ENCODE measurements around the gene ACSS1. TPM values are rescaled to one million over a fixed set of nuclear protein-coding genes. Genes with fewer than 3 reads are reported as not detected.

ACSS1 gene
- total RNA-seq, 1 experiment from 2014 or later, result 1.5 TPM

DNA sequence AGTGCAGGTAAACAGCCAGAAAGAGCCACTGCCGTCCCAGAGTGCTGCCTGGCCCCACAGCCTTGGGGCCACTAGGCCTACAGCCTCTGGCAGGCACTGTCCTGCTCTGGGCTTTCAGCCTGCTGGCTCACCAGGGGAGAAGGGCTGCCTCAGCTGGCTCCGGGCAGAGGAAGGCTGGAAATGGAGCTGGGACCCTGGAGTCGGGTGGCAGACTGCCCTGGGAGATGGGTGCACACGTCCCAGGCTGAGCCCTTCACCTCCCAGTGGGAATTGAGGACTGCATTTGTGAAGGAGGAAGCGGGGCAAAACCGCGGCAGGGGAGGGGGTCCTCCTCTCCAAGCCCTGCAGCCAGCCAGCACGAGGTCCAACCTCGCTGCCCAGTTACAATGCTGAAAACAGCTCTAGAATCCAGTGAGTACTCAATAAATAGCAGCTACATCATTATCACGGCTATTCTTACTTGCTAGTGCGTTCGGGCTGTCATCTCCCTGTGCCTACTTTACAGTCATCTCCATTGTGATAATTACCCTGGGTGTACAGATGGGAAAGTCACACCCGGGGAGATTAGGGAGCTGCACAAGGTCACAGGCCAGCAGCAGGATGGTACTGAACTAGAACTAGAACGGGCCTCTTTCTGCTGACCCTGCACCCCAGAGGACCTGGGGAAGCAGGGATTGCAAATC, 13.1 kb downstream of the ACSS1 start:
- no peak overlapping the region for H3K4me3 Mint-ChIP-seq
- DNase-seq (ENCODE audit: low spot score) (no peak), ATAC-seq (no peak)
- no peaks in the 10 kb centered on the region for H3K36me3 Mint-ChIP-seq
- no peaks in the 10 kb centered on the region for H3K4me1 Mint-ChIP-seq
- ChIA-PET CTCF (interaction anchor here (0.5 to 1.2 kb wide), 2 partner anchors 11 to 158 kb away, joined by 3 to 4 read pairs; no protein-coding TSS in a partner anchor), POLR2A (interaction anchor here (0.6 kb wide), 1 partner anchor 677 kb away, joined by 3 read pairs; no protein-coding TSS in a partner anchor)
- H3K9me3 Mint-ChIP-seq, result no peaks in the 10 kb centered on the region
- TF ChIP-seq CBFB (CRISPR knock-in tag; IDR thresholded peaks at IDR 0.05; ENCODE audit: low read depth) (no peak), GABPB1 (CRISPR knock-in tag; IDR thresholded peaks at IDR 0.05) (no peak), NFYB (CRISPR knock-in tag; conservative IDR thresholded peaks at IDR 0.05; ENCODE audit: low read depth) (no peak), NFE2L1 (CRISPR knock-in tag; IDR thresholded peaks at IDR 0.05) (no peak), HMGA2 (CRISPR knock-in tag; IDR thresholded peaks at IDR 0.05) (no peak)
- TF ChIP-seq, protein P1, sequence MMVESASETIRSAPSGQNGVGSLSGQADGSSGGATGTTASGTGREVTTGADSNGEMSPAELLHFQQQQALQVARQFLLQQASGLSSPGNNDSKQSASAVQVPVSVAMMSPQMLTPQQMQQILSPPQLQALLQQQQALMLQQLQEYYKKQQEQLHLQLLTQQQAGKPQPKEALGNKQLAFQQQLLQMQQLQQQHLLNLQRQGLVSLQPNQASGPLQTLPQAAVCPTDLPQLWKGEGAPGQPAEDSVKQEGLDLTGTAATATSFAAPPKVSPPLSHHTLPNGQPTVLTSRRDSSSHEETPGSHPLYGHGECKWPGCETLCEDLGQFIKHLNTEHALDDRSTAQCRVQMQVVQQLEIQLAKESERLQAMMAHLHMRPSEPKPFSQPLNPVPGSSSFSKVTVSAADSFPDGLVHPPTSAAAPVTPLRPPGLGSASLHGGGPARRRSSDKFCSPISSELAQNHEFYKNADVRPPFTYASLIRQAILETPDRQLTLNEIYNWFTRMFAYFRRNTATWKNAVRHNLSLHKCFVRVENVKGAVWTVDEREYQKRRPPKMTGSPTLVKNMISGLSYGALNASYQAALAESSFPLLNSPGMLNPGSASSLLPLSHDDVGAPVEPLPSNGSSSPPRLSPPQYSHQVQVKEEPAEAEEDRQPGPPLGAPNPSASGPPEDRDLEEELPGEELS (CRISPR knock-in tag; IDR thresholded peaks at IDR 0.05), result no peak
- TF ChIP-seq, protein P2, sequence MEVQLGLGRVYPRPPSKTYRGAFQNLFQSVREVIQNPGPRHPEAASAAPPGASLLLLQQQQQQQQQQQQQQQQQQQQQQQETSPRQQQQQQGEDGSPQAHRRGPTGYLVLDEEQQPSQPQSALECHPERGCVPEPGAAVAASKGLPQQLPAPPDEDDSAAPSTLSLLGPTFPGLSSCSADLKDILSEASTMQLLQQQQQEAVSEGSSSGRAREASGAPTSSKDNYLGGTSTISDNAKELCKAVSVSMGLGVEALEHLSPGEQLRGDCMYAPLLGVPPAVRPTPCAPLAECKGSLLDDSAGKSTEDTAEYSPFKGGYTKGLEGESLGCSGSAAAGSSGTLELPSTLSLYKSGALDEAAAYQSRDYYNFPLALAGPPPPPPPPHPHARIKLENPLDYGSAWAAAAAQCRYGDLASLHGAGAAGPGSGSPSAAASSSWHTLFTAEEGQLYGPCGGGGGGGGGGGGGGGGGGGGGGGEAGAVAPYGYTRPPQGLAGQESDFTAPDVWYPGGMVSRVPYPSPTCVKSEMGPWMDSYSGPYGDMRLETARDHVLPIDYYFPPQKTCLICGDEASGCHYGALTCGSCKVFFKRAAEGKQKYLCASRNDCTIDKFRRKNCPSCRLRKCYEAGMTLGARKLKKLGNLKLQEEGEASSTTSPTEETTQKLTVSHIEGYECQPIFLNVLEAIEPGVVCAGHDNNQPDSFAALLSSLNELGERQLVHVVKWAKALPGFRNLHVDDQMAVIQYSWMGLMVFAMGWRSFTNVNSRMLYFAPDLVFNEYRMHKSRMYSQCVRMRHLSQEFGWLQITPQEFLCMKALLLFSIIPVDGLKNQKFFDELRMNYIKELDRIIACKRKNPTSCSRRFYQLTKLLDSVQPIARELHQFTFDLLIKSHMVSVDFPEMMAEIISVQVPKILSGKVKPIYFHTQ (CRISPR knock-in tag; IDR thresholded peaks at IDR 0.05), result no peak
- TF ChIP-seq, protein P3, sequence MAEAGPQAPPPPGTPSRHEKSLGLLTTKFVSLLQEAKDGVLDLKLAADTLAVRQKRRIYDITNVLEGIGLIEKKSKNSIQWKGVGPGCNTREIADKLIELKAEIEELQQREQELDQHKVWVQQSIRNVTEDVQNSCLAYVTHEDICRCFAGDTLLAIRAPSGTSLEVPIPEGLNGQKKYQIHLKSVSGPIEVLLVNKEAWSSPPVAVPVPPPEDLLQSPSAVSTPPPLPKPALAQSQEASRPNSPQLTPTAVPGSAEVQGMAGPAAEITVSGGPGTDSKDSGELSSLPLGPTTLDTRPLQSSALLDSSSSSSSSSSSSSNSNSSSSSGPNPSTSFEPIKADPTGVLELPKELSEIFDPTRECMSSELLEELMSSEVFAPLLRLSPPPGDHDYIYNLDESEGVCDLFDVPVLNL (CRISPR knock-in tag; IDR thresholded peaks at IDR 0.05; ENCODE audit: borderline replicate concordance, low read depth), result no peak
- TF ChIP-seq, protein P4, sequence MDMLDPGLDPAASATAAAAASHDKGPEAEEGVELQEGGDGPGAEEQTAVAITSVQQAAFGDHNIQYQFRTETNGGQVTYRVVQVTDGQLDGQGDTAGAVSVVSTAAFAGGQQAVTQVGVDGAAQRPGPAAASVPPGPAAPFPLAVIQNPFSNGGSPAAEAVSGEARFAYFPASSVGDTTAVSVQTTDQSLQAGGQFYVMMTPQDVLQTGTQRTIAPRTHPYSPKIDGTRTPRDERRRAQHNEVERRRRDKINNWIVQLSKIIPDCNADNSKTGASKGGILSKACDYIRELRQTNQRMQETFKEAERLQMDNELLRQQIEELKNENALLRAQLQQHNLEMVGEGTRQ (CRISPR knock-in tag; IDR thresholded peaks at IDR 0.05), result no peak
- TF ChIP-seq, protein P5, sequence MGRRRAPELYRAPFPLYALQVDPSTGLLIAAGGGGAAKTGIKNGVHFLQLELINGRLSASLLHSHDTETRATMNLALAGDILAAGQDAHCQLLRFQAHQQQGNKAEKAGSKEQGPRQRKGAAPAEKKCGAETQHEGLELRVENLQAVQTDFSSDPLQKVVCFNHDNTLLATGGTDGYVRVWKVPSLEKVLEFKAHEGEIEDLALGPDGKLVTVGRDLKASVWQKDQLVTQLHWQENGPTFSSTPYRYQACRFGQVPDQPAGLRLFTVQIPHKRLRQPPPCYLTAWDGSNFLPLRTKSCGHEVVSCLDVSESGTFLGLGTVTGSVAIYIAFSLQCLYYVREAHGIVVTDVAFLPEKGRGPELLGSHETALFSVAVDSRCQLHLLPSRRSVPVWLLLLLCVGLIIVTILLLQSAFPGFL (CRISPR knock-in tag; IDR thresholded peaks at IDR 0.05; ENCODE audit: borderline replicate concordance), result no peak
- TF ChIP-seq, protein P6, sequence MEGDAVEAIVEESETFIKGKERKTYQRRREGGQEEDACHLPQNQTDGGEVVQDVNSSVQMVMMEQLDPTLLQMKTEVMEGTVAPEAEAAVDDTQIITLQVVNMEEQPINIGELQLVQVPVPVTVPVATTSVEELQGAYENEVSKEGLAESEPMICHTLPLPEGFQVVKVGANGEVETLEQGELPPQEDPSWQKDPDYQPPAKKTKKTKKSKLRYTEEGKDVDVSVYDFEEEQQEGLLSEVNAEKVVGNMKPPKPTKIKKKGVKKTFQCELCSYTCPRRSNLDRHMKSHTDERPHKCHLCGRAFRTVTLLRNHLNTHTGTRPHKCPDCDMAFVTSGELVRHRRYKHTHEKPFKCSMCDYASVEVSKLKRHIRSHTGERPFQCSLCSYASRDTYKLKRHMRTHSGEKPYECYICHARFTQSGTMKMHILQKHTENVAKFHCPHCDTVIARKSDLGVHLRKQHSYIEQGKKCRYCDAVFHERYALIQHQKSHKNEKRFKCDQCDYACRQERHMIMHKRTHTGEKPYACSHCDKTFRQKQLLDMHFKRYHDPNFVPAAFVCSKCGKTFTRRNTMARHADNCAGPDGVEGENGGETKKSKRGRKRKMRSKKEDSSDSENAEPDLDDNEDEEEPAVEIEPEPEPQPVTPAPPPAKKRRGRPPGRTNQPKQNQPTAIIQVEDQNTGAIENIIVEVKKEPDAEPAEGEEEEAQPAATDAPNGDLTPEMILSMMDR (IDR thresholded peaks at IDR 0.05), result no peak
- H3K27me3 Mint-ChIP-seq (ENCODE audit: low read depth), result no peaks in the 10 kb centered on the region
- H3K27ac Mint-ChIP-seq, result no peak overlapping the region

DNA sequence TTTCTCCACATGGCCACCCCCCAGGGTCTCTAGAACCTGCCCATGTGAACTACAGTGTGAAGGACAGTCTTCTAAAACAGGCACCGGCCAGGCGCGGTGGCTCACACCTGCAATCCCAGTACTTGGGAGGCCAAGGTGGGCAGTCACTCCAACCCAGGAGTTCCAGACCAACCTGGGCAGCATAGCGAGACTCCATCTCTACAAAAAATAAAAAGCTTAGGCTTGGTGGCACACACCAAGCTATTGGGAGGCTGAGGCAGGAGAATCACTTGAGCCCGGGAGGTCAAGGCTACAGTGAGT, 13.7 kb downstream of the ACSS1 start:
- Mint-ChIP-seq H3K4me3 (no peak overlapping the region), H3K36me3 (no peaks in the 10 kb centered on the region), H3K27ac (no peak overlapping the region), H3K4me1 (no peaks in the 10 kb centered on the region), H3K9me3 (no peaks in the 10 kb centered on the region), H3K27me3 (ENCODE audit: low read depth) (no peaks in the 10 kb centered on the region; the same call in 1 of the 2 replicates)
- ATAC-seq (no peak), DNase-seq (ENCODE audit: low spot score) (no peak)
- POLR2A ChIA-PET, result no interaction called here
- TF ChIP-seq, protein P7, sequence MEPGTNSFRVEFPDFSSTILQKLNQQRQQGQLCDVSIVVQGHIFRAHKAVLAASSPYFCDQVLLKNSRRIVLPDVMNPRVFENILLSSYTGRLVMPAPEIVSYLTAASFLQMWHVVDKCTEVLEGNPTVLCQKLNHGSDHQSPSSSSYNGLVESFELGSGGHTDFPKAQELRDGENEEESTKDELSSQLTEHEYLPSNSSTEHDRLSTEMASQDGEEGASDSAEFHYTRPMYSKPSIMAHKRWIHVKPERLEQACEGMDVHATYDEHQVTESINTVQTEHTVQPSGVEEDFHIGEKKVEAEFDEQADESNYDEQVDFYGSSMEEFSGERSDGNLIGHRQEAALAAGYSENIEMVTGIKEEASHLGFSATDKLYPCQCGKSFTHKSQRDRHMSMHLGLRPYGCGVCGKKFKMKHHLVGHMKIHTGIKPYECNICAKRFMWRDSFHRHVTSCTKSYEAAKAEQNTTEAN (CRISPR knock-in tag; IDR thresholded peaks at IDR 0.05), result no peak
- TF ChIP-seq, protein P8, sequence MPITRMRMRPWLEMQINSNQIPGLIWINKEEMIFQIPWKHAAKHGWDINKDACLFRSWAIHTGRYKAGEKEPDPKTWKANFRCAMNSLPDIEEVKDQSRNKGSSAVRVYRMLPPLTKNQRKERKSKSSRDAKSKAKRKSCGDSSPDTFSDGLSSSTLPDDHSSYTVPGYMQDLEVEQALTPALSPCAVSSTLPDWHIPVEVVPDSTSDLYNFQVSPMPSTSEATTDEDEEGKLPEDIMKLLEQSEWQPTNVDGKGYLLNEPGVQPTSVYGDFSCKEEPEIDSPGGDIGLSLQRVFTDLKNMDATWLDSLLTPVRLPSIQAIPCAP (CRISPR knock-in tag; IDR thresholded peaks at IDR 0.05), result no peak
- TF ChIP-seq IRF2 (CRISPR knock-in tag; IDR thresholded peaks at IDR 0.05; ENCODE audit: borderline replicate concordance, low read depth) (no peak), ZNF219 (CRISPR knock-in tag; IDR thresholded peaks at IDR 0.05; ENCODE audit: borderline replicate concordance) (no peak)
- TF ChIP-seq, protein P9, sequence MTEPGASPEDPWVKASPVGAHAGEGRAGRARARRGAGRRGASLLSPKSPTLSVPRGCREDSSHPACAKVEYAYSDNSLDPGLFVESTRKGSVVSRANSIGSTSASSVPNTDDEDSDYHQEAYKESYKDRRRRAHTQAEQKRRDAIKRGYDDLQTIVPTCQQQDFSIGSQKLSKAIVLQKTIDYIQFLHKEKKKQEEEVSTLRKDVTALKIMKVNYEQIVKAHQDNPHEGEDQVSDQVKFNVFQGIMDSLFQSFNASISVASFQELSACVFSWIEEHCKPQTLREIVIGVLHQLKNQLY (CRISPR knock-in tag; IDR thresholded peaks at IDR 0.05), result no peak
- CTCF ChIA-PET, result interaction anchor here (1.2 kb wide), 1 partner anchor 11 kb away, joined by 3 read pairs; no protein-coding TSS in a partner anchor

Measured in WTC11 (cell line).